Renal cortical epithelial cell (primary cell): Measurements from ENCODE around the gene ZNF615. TPM values are rescaled to one million over a fixed set of nuclear protein-coding genes. Genes with fewer than 3 reads are reported as not detected.
"Not testable (repeated sequence)": the region's sequence is repeated elsewhere in the genome, so short reads cannot be mapped to it uniquely, and the experiment has no call there.

Experiments used
- DNase-seq: peaks from one replicate; pipeline ENCODE4 v3.0.0-alpha.2; 2011; ENCODE audit warnings: low read depth
- total RNA-seq: library from RNA; depleted of rRNA; stranded (reverse); fragments of >200 nt; gene quantifications from 2 replicates; pipeline ENCODE4 v1.2.3, GENCODE V29; 2014

ZNF615 gene
- total RNA-seq, result 5.4 and 20.6 TPM in 2 replicates

DNA sequence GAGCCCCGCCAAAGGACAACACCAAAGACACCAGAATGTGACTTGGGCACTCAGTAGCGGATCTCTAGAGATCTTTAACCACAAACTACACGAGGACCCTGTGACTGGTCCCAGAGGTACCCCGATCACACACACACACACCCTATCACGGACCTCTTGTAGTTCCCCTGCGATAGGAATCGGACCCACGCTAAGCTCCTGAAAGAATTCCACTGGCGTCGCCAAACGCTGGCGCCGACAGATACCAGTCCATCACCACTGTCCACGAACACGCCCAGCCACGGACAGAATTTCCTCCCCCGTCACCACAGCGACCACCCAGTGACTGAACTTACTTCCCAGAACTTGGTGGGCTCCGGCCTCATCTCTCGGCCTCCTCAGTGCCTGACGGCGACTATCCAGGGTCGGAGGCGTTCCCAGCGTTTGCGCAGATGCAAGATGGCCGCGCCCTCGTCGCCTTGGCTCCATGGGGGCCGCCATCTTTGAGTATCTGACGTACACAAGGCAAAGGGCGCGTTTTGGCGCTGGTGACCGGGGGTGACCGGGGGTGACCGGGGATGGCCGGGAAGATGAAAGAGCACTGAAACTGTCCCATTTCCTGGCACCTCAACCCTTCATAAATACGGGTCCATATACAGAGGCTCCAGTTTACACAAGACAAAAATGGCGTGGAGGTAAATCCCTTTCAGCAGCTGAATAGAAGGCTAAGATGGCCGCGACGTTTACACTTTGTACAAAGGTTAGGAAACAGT lies at the start of gene ZNF615:
TSS of gene ZNF615 (minus strand) at position 406 of the 752 bp plus-strand sequence. CDS start 4,500 bp downstream, outside the sequence.
- DNase-seq, result peak; percentile 60

DNA sequence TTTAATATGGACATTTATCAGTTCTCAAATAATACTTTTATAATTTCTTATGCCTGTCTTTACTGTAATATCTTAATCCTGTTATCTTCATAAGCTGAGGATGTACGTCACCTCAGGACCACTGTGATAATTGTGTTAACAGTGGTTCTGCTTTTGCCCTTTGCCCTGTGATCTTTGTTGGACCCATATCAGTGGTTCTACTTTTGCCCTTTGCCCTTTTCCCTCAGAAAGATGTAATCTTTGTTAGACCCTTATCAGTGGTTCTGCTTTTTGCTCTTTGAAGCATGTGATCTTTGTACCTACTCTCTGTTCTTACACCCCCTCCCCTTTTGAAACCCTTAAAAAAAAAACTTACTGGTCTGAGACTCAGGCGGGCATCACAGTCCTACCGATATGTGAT lies 48.5 kb upstream of the ZNF615 start:
- DNase-seq, result not testable (repeated sequence)

DNA sequence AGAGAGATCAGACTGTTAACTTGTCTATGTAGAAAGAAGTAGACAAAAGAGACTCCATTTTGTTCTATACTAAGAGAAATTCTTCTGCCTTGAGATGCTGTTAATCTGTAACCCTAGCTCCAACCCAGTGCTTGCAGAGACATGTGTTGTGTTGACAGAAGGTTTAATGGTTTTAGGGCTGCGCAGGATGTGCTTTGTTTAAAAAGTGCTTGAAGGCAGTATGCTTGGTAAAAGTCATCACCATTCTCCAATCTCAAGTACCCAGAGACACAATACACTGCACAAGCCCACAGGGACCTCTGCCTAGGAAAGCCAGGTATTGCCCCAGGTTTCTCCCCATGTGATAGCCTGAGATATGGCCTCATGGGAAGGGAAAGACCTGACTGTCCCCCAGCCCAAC lies 43.7 kb upstream of the ZNF615 start:
- not testable (repeated sequence) for DNase-seq

- peak; percentile 82 for DNase-seq
Observed at GRCh38 chr19:52048555-52049501, 40.8 kb upstream of the ZNF615 start, which contains the start of gene ZNF432. Gene ZNF432, minus strand, starts transcription at chr19:52048838. Its CDS starts 1,970 bp downstream, at chr19:52046868.

- DNase-seq, result no peak
Observed at GRCh38 chr19:52039169-52039568, 31.2 kb upstream of the ZNF615 start.

GRCh38 chr19:52034051-52034728 lies 26.2 kb upstream of the ZNF615 start:
- DNase-seq, result no peak

DNA sequence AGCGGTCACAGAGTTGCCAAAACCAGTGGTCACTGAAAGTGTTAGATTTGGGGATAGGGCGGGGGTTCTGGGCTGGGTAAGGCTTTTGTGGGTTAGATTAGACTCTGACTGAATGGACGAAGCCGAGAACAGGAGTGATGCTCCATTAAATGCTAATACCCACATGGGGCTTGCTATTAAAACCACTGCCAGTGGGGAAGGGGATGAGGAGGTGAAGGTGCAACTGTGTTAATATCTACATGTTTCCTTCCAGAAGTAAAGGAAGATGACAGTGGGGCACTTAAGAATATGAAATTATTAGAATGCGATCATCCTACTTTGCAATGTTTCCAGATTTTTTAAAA lies 20.7 kb upstream of the ZNF615 start:
- no peak for DNase-seq

GRCh38 chr19:52028027-52028779 lies 20.2 kb upstream of the ZNF615 start, which contains the start of gene ZNF614:
Gene ZNF614, minus strand, starts transcription at chr19:52028379. Its CDS starts 2,634 bp downstream, at chr19:52025745.
- DNase-seq, result peak; percentile 74

- DNase-seq, result not testable (repeated sequence)
Observed at GRCh38 chr19:52026255-52026990, 18.4 kb upstream of the ZNF615 start.

GRCh38 chr19:52024478-52024877 lies 16.5 kb upstream of the ZNF615 start:
- DNase-seq, result not testable (repeated sequence)

DNA sequence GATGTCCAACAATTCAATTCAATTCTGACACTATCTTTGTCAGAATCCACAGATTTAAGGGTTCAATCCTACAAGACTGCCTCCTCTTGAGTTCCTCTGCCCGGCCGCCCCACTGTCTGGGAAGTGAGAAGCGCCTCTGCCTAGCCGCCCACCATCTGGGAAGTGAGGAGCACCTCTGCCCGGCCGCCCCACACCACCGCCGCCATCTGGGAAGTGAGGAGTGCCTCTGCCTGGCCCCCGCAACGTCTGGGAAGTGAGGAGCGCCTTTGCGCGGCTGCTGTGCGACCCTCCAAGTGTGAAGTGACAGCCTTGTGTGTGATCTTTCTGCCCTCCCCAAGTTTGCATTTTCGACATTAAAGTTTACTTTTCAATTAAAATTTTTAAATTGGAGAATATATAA lies 14.2 kb upstream of the ZNF615 start:
- no peak for DNase-seq

- DNase-seq, result no peak
Observed at GRCh38 chr19:52020506-52020905, 12.5 kb upstream of the ZNF615 start.

GRCh38 chr19:52010674-52011073 lies 2.7 kb upstream of the ZNF615 start:
- DNase-seq, result no peak

DNA sequence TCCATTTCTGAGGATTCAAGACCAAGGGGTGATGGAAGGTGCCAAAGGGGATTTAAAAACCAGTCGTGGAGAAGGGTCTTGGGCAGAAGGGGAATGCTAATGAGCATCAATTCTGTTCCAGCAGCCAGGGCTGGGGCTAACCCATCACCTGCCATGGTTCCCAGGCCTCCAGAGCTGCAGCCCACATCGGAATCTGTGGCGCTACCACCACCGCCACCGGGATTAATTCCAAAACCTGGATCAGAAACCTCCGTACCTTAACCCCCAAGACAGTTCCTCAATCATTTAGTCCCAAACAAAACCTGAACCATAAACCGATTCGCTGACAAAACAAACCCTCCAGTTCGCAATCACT lies 583 bp downstream of the ZNF615 start:
- no peak for DNase-seq

- peak; percentile 2 for DNase-seq
Observed at GRCh38 chr19:51994048-51994644, 13.9 kb downstream of the ZNF615 start.

GRCh38 chr19:51993422-51993821 lies 14.6 kb downstream of the ZNF615 start:
- DNase-seq, result no peak

- DNase-seq, result peak; percentile 93
Observed at GRCh38 chr19:51986309-51987291, 21.4 kb downstream of the ZNF615 start, which contains the start of gene ZNF350. Gene ZNF350, minus strand, starts transcription at chr19:51986840. Its CDS starts 12,480 bp downstream, at chr19:51974360.

DNA sequence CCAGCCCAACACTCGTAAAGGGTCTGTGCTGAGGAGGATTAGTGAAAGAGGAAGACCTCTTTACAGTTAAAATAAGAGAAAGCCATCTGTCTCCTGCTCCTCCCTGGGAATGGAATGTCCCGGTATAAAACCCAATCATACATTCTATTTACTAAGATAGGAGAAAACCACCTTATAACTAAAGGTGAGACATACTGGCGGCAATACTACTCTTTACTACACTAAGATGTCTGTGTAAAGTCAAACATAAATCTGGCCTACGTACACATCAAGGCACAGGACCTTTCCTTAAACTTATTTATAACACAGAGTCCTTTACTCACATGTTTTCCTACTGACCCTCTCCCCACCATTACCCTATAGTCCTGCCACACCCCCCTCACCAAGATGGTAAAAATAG lies 24.6 kb downstream of the ZNF615 start:
- no peak for DNase-seq

DNA sequence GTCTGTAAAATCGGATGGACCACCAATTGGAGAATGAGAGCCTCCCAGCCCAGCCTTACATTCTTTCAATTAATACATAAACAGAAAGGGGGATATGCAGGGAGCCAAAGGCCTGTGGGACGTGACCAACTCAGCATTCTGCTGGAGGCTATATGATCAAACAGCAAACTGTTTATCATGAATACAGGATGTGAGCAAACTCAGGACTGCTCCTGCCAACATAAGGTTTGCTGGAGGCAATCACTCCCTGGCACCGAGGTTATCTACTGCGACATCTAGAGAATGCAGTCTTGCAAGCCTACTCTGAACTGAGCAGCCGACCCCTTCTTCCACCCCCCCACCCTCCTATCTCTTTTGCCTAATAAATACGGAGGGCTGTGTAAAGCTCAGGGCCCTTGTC lies 27.1 kb downstream of the ZNF615 start:
- not testable (repeated sequence) for DNase-seq
